ENCODE results near the gene NFKBIB. TPM values are rescaled to one million over a fixed set of nuclear protein-coding genes. Genes with fewer than 3 reads are reported as not detected.
"Not testable (repeated sequence)": the region's sequence is repeated elsewhere in the genome, so short reads cannot be mapped to it uniquely, and the experiment has no call there.

NFKBIB gene
- total and polyA plus RNA-seq, 2 of the 8 experiments (the other 6 are each of a cell fraction or from before 2014, with no cell fraction given), result 37.3 to 44.1 TPM

- H2BK20ac ChIP-seq (ENCODE audit: low read length); H3K23me2 ChIP-seq (ENCODE audit: low read depth, low read length); H3K4ac ChIP-seq (replicated peaks; ENCODE audit: insufficient read length, low read depth, low read length); H2AK5ac ChIP-seq (ENCODE audit: low read depth, low read length); H2AFZ ChIP-seq (ENCODE audit: low read length); H3K4me2 ChIP-seq (ENCODE audit: insufficient read depth in 1 of 2, low read depth in 2 of 2, low read length in 2 of 2); H4K91ac ChIP-seq (replicated peaks; ENCODE audit: insufficient read length, low read length); H3K9me3 ChIP-seq (ENCODE audit: insufficient read depth in 2 of 2, low read depth in 1 of 2, low read length in 1 of 2); H4K20me1 ChIP-seq (replicated peaks in 1 of 2; ENCODE audit: control insufficient read depth in 1 of 2, insufficient read depth in 2 of 2, low read length in 2 of 2); H2BK12ac ChIP-seq (ENCODE audit: low read depth, low read length); H3K79me2 ChIP-seq (ENCODE audit: control insufficient read depth in 1 of 2, insufficient read depth in 2 of 2, low read length in 2 of 2); H3K9ac ChIP-seq (replicated peaks in 1 of 4; ENCODE audit: extremely low read depth in 1 of 4, low read depth in 3 of 4, low read length in 3 of 4); H3K27ac ChIP-seq (ENCODE audit: low read depth, low read length); H3K23ac ChIP-seq (ENCODE audit: insufficient read length); H3K36me3 ChIP-seq (ENCODE audit: control insufficient read depth in 2 of 4, insufficient read depth in 4 of 4, low read length in 3 of 4); DNase-seq (ENCODE audit: low read depth in 1 of 2, low spot score in 2 of 2); H3K18ac ChIP-seq (ENCODE audit: extremely low read depth, low read length); H4K8ac ChIP-seq (ENCODE audit: extremely low read depth, insufficient read depth, low read length); H3K56ac ChIP-seq (replicated peaks; ENCODE audit: insufficient read length, low read depth, low read length); FAIRE-seq; H2BK5ac ChIP-seq (ENCODE audit: low read depth, low read length); H3K79me1 ChIP-seq (ENCODE audit: low read depth, low read length); H3K4me3 ChIP-seq (ENCODE audit: extremely low read depth in 1 of 4, insufficient read depth in 2 of 4, low read depth in 3 of 4, low read length in 4 of 4); H4K5ac ChIP-seq (ENCODE audit: insufficient read length, low read depth, low read length); H3K14ac ChIP-seq (ENCODE audit: insufficient read length); H2BK120ac ChIP-seq (replicated peaks; ENCODE audit: low read depth, low read length); H3K27me3 ChIP-seq (replicated peaks in 1 of 4; ENCODE audit: control insufficient read depth in 3 of 4, extremely low read depth in 1 of 4, insufficient read depth in 3 of 4, low read length in 3 of 4); H3K4me1 ChIP-seq (replicated peaks in 1 of 4; ENCODE audit: control insufficient read depth in 3 of 4, insufficient read depth in 4 of 4, low read length in 3 of 4); H2BK15ac ChIP-seq (ENCODE audit: low read length): not testable (repeated sequence)
- POLR2A ChIA-PET (ENCODE audit: partially characterized antibody), result interaction anchor here (0.9 to 1.8 kb wide), 2 partner anchors 9 to 11 kb away, joined by 3 to 14 read pairs; partner anchors contain the start of genes MRPS12 and SARS2
- CTCF ChIA-PET (ENCODE audit: partially characterized antibody), result interaction anchor here (1.8 to 14.5 kb wide), 2 partner anchors 8 to 20 kb away, joined by 4 to 120 read pairs; partner anchors contain the start of genes MRPS12 and SARS2
- WGBS, 2 experiments (ENCODE audit: extremely low coverage in 1 of 2, insufficient coverage in 1 of 2, insufficient read length in 1 of 2, insufficient replicate concordance in 2 of 2, low coverage in 1 of 2, low lambda C conversion rate in 2 of 2, missing lambda C conversion rate in 1 of 2), result 86% methylated on average over 5 of the region's 5 CpGs; no CpG with 5 or more reads in 1 of the 2 experiments
Observed at GRCh38 chr19:38941466-38941865, 41.7 kb downstream of the NFKBIB start.

Data from H1 (cell line).